MG63 (cell line): Measurements from ENCODE around the gene CEND1. TPM values are rescaled to one million over a fixed set of nuclear protein-coding genes. Genes with fewer than 3 reads are reported as not detected.

ENCODE experiments used
- DNase-seq: peaks from one replicate; pipeline ENCODE4 v3.0.0-alpha.2; 2020
- H3K27me3 ChIP-seq: fragments of 250-450 bp; sonication (Bioruptor Pico); 2 replicates; pipeline ENCODE4 v1.5.1; 2020; ENCODE audit warnings: mild to moderate bottlenecking, moderate library complexity
- H3K36me3 ChIP-seq: fragments of 250-450 bp; sonication (Bioruptor Pico); 2 replicates; pipeline ENCODE4 v1.5.1; 2020; ENCODE audit warnings: mild to moderate bottlenecking, moderate library complexity
- H3K4me3 ChIP-seq: fragments of 250-450 bp; sonication (Bioruptor Pico); 2 replicates; pipeline ENCODE4 v1.5.1; 2020; ENCODE audit warnings: mild to moderate bottlenecking, moderate library complexity
- H3K9me3 ChIP-seq: fragments of 250-450 bp; sonication (Bioruptor Pico); 2 replicates; pipeline ENCODE4 v1.5.1; 2020; ENCODE audit warnings: mild to moderate bottlenecking, moderate library complexity
- total RNA-seq: library from RNA; depleted of rRNA; stranded (reverse); fragments of >200 nt; shearing (Covaris generic); gene quantifications from 2 replicates; pipeline ENCODE4 v1.2.3, GENCODE V29; 2014; ENCODE audit warnings: low replicate concordance

Gene CEND1
- total RNA-seq, 1 experiment from 2014 or later = not detected

DNA sequence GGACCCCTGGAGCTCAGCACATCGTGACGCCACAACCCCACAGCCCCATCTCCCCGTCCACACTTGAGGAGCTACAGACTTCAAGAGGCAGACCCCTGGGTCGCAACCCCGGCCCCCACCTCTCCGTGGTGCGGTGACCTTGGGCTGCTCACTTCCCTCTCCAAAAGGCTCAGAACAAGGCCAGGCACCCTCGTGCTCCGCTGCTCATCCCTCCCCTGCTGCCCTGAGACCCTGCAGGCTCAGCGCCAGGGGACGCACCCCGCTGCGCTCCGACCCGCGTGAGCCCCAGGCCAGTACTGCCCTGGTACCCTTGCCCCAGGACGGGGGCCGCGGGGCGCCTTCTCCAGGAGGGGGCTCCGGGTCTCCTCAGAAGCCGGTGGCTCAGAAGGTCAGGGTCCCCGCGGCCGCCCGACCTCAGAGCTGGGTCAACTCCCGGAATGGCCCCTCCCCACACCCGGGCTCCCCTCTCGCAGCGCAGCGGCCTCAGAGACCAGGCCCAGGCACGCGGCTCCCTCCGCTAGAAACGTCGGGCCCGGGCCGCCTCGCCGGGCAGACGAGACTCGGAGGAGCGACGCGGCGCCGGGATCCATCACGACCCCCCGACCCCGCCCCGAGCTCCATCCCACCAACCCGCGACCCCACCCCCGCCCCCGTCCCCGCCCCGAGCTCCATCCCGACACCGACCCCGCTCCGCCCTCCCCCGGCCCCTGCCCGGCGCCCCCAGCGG, 13.2 kb downstream of the CEND1 start:
- peak; percentile 28 for DNase-seq
- no peaks in the 10 kb centered on the region for H3K27me3 ChIP-seq
- H3K4me3 ChIP-seq = peak overlapping the region; percentile 94
- H3K36me3 ChIP-seq = peaks cover 53% of the 10 kb centered on the region
- no peaks in the 10 kb centered on the region for H3K9me3 ChIP-seq

DNA sequence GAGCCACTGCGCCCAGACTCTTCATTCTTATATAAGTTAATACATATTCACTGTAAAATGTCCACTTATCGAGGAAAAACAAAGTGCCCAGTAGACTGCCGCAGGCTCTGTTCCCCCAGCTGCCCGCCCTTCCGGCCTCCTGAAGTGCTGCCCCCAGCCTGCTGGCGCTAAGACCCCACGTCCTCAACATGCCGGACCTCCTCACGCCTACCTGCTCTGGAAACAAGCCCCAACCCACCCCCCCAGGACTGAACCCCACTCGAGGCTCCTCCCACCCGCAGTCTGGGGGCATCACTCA, 13.7 kb downstream of the CEND1 start:
- no peak for DNase-seq

DNA sequence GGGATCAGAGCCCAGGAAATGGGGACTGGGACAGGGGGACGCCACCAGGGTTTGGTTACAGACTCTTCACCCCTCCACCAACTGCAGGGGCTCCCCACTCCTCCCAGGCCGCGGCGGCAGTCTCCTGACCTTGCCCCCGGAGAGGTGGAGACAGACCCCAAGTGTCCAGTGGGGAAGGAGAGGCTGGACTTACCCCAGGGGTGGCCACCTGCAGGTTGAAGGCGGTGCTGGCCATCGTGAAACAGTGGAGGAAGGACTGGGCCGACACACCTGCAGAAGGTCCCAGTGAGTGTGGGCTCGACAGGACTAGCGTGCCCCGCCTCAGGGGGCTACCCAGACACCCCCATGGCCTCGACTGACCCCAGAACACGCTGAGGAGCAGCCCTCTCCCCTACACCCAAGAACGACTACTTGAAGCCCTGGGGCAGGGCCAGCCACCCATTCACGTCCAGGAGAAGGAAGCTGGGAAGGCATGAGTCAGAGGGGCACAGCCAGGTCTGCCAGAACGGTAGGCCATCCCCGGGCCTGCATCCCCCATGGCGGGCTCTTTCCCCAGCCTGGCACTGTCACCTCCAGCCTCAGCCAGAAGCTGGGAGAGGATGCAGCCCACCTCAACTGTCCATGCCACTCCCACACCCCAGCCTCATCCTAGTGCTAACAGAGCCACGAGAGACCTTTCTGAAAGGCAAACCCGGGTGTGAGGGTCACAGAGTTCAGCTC, 14.9 kb downstream of the CEND1 start:
- H3K27me3 ChIP-seq = no peaks in the 10 kb centered on the region
- peak overlapping the region; percentile 94 for H3K4me3 ChIP-seq
- peaks cover 67% of the 10 kb centered on the region for H3K36me3 ChIP-seq
- DNase-seq = peak; percentile 83
- H3K9me3 ChIP-seq = no peaks in the 10 kb centered on the region

More for the DNA sequence above, 13.7 kb downstream of the CEND1 start:
- Histone ChIP-seq H3K9me3 (no peaks in the 10 kb centered on the region), H3K36me3 (peaks cover 58% of the 10 kb centered on the region), H3K4me3 (peak overlapping the region; percentile 94), H3K27me3 (no peaks in the 10 kb centered on the region)

DNA sequence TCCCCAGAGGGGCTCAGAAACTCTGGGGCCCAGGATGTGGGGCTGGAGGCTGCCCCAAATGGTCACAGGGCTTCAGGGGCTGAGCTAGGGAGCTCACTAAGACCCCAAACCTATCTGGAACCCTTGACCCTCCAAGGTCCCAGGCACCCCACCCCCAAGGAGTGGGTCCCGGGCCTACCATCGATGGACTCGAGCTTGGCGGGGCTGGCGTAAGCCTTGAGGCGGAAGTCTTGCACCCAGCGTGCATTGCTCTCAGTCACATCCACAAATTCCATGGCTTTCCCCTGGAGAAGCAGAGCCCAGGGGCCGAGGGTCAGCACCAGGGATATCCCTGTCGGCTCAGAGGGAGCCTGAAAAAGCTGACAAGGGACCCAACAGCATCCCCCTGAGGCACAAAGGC, 16.1 kb downstream of the CEND1 start:
- Histone ChIP-seq H3K27me3 (no peaks in the 10 kb centered on the region), H3K36me3 (peaks cover 64% of the 10 kb centered on the region), H3K9me3 (no peaks in the 10 kb centered on the region), H3K4me3 (no peak overlapping the region)
- no peak for DNase-seq

DNA sequence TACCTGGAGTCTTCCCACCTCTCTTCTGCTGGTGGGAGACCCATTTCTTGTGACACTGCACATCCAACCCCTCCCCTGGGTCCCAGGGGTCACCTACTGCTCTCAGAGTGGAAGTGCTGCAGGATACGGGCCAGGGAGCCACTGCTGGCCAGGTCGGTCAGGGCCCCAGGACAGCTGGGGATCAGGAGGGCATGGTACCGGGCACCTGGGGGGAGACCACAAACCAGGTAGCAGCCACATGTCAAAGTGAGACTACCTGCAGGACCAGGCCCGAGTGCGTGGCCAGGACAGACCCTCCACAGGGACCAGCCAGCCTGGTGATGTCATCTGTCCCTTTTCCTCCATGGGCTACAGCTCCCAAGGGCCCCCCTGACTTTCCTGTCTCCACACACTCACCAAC, 16.5 kb downstream of the CEND1 start:
- no peak for DNase-seq
- Histone ChIP-seq H3K27me3 (no peaks in the 10 kb centered on the region), H3K36me3 (peaks cover 65% of the 10 kb centered on the region), H3K4me3 (no peak overlapping the region), H3K9me3 (no peaks in the 10 kb centered on the region)

DNA sequence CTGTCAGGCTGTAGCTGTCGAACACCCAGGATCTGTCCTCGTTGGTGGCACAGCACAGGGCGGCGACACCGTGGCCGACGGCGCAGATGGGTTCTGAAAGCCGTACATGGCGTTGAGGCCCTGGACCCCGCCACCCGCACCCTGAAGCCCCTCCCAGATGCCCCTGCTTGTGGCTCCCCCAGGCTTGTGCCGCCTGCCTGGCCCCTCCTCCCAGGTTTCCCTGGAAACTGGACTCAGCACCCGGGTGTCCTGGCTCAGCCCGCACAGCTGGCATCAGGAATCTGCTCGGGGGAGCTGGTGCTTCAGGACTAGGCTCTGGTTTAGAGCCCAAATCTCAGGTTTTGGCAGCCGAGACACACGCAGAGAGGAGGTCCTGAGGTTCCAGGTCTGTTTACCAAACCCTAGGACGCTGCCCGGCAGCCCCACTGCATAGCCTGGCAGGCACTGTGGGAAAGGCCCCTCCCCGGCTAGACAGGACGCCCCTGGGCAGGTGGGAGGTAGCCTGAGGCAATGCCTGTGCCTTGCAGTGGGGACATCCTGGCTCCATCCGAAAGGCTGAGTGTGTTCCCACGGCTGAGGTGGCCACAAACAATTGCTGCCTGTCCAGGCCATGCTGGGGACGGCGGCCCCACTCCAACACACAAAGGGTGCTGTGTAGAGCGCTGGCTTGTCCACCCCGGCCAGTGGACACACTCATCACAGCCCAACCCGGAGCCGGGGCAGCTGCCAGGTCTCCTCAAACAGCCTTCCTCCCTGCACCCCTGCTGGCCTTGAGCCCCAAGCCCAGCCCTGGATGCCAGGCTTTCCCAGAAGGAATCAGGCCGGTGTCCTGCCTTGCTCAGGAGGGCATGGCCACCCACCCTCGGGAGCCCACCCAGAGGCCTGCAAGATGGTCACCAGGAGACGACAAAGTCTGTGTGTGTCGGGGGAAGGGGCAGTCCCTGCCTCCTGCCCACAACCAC, 17.2 kb downstream of the CEND1 start:
- H3K36me3 ChIP-seq = peaks cover 63% of the 10 kb centered on the region
- DNase-seq = no peak
- no peaks in the 10 kb centered on the region for H3K27me3 ChIP-seq
- no peaks in the 10 kb centered on the region for H3K9me3 ChIP-seq
- H3K4me3 ChIP-seq = no peak overlapping the region

DNA sequence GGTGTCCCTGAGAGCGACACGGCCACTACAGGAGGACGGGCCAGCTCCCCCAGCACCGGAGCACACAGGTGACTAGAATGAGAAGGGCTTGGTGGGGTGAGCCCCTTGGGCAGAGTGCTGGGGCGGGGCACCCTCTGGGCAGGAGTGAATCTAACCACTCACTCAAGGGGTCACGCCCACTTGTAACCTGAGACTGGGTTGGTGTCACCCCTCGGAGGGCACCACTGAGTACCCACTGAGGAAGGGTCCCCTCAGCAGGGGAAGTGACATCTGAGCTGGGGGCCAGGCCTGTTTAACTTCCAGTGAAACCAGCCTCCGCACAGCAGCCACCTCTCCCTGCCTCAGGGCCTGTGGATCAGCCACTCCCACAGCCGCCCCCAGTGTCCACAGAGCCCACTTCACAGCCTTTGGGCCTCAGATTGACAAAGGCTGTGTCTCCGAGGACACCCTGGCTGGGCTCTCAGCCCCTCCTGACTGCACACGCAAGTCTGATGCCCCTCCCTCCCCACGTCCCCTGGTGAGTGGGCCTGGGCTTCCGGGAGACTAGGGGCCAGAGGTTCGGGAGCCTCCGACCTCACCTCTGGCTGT, 18.2 kb downstream of the CEND1 start:
- no peak for DNase-seq

DNA sequence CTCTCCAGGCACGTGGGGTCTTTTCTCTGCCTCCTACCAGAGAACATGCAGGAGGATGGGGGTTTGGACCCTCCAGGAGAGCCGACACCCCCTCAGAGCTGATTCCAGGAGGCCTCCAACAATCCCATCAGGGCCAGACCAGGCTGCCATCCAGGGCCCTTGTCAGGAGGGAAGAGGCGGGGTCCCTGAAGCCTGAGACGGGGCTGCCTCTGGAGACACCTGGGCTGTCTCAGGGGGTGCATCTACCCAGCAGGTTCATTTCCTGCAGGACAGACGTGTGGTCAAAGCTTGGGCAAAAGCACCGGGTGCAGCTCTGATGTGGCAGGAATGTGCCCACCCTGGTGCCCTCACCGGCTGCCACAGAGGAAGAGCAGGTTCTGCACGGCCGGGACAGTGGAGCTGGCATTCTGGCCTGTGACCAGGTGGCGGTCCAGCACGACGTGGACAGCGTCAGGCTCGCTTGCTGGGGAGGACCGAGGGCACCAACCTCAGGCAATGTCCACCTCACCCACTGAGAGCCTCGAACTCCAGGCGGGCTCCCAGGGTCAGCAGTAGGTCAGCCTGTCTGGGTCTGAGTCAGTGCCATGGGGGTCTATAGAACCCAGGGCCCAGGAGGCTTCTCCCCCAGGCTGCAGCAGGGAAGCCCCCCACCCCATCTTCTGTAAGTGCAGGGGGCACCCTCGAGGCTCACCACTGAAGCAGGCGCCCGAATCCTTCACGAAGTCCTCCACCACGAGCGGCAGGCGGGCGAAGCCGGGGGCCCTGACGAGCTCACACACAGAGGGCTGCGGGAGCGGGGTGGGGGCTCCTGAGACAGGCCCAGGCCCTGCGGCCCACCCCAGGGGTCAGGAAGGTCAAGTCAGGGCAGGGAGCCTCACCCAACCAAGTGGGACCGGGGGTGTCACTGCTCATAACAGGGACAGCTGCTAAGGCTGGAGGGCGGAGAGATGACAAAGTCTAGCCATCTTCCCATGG, 19.0 kb downstream of the CEND1 start:
- DNase-seq = no peak
- Histone ChIP-seq H3K27me3 (no peaks in the 10 kb centered on the region), H3K36me3 (peaks cover 79% of the 10 kb centered on the region), H3K9me3 (no peaks in the 10 kb centered on the region), H3K4me3 (no peak overlapping the region)

More for the DNA sequence above, 18.2 kb downstream of the CEND1 start:
- Histone ChIP-seq H3K36me3 (peaks cover 71% of the 10 kb centered on the region), H3K4me3 (no peak overlapping the region), H3K27me3 (no peaks in the 10 kb centered on the region), H3K9me3 (no peaks in the 10 kb centered on the region)

DNA sequence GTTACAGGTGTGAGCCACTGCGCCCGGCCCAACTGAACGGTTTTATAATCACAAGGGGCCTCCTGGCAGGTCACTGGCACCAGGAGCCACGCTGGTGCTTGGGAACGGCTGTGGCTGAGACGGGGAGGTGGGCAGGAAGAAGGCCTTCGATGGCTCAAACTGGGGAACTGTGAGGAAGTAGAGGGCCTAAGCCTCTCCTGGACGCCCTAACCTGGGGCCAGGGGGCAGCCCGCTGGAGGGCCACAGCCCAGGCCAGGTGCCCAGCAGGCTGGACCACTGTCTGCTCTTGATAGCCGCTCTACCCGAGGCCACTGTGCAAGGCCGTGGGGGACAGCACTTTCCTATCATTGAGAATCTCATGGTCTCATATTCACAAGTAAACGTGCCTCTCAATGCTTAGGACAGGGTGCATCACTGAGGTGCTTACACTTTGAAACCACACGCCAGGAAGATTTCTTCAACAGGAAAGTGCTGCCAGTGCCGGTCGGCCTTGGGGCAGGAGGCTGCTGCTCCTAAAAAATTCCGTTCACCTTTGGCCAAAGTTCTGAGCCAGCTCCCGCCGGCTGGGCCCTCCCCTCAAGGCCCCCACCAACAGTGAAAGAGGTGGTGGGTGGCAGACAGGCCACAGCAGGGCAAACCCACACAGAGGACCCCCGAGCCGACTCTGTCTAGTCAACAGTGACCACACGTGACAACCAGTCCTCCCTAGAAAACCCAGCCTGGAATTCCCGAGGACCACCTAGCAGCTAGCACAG, 19.8 kb downstream of the CEND1 start:
- Histone ChIP-seq H3K27me3 (no peaks in the 10 kb centered on the region), H3K4me3 (no peak overlapping the region), H3K9me3 (no peaks in the 10 kb centered on the region), H3K36me3 (peaks cover 84% of the 10 kb centered on the region)
- no peak for DNase-seq

DNA sequence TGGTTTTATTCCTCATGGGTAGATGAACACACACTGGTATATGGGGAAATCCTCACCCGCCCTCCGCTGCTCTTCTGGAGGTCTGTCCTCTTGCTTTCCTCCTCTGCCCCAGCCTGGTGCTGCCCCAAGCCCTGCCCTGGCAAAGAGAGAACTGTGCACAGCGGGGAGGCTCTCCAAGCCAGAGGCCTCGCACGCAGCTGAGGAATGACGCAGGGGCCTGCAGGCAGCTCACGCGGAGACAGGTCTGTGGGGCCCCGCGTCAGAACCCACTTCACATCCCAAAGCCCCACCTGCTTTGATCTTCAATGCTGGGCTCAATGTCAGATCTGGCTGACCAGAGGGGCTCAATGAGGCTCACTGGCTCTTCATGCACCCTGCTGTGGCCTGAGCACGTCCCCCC, 22.7 kb downstream of the CEND1 start:
- no peaks in the 10 kb centered on the region for H3K9me3 ChIP-seq
- H3K36me3 ChIP-seq = peaks cover 82% of the 10 kb centered on the region
- DNase-seq = no peak
- no peaks in the 10 kb centered on the region for H3K27me3 ChIP-seq
- H3K4me3 ChIP-seq = no peak overlapping the region

DNA sequence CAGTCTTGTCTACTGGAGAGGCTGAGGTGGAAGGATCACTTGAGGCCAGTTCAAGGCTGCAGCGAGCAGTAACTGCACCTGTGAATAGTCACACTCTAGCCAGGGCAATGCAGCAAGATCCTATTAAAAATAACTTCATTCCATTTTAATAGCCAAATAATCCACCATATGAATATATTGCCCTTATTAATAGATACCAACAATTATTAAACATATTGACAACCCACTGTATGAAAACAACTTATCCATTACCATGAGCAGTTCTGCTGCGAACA, 23.0 kb downstream of the CEND1 start:
- no peaks in the 10 kb centered on the region for H3K27me3 ChIP-seq
- H3K4me3 ChIP-seq = no peak overlapping the region
- no peak for DNase-seq
- peaks cover 85% of the 10 kb centered on the region for H3K36me3 ChIP-seq
- H3K9me3 ChIP-seq = no peaks in the 10 kb centered on the region

DNA sequence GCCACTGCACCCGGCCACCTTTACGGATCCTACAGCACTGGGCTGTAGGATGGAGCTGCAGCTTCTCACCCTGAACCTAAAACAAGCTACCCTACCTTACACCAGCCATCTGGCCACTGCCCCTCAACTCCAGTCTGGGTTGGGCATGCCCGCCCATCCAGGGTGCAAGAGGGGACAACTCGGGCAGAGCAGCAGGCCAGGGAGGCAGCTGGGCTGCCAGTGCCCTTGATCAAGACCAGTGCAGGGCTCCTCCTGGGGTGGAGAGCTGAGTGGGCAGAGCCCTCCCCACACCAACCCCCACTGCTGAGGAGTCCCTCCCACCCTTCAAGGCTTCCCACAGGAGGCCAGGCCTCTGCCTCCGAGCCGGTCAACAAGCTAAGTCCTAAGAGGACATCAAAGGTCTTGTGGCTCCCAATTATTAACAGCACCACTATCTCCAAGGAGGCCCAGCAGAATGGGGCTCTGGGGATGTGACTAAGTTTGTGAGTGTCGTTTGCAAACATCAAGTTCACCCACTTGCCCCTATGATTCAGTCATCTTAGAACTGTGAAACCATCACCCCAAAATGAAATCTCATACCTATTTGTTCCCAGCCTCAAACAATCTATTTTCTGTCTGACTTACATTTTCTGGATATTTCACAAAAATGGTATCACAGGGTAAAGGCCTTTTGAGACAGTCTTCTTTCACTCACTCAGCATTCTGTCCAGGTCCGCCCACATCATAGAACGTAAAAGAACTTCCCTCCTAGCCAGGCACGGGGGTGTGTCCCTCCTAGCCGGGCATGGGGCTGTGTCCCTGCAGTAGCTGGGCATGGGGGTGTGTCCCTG, 23.6 kb downstream of the CEND1 start:
- no peak for DNase-seq
- Histone ChIP-seq H3K9me3 (no peaks in the 10 kb centered on the region), H3K36me3 (peaks cover 85% of the 10 kb centered on the region), H3K27me3 (no peaks in the 10 kb centered on the region), H3K4me3 (no peak overlapping the region)

DNA sequence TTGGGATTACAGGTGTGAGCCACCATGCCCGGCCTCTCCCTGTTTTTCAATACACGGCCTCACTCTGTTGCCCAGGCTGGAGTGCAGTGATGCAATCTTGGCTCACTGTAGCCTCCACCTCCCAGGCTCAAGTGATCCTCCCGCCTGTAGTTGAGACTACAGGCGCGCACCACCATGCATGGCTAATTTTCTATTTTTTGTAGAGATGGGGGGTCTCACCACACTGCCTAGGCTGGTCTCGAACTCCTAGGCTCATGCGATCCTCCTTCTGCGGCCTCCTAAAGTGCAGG, 24.1 kb downstream of the CEND1 start:
- no peak for DNase-seq
- H3K36me3 ChIP-seq = peaks cover 83% of the 10 kb centered on the region
- H3K4me3 ChIP-seq = no peak overlapping the region
- H3K27me3 ChIP-seq = no peaks in the 10 kb centered on the region
- no peaks in the 10 kb centered on the region for H3K9me3 ChIP-seq

DNA sequence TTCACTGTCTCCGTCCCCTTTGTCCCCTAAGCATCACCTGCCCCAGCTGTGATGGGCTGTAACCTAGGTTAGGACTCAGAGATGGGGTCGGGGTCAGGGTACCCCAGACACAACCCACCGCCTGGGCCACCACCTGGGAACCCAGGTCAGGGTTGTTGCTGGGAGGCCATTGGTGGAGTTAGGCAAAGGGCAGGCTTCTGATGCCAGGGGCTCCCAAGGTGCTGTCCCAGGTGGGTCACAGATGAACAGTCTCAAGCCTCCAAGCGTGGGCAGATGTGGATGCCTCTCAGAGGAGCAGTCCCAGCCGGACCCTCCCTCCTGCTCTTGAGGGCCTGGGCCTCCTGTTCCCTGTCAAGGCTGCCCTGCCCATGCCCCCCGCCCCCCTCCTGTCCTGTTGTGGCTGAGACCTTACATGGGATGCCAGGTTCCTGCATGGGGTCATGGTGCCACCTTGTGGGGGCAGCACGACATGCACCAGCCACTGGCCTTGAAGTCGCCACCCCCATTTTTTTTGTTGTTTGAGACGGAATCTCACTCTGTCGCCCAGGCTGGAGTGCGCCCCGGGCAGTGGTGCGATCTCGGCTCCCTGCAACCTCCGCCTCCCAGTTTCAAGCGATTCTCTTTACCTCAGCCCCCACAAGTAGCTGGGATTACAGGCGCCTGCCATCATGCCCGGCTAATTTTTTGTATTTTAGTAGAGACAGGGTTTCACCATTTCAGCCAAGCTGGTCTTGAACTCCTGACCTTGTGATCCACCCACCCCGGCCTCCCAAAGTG, 24.7 kb downstream of the CEND1 start:
- no peak overlapping the region for H3K4me3 ChIP-seq
- H3K27me3 ChIP-seq = no peaks in the 10 kb centered on the region
- peak; percentile 60 for DNase-seq
- peaks cover 83% of the 10 kb centered on the region for H3K36me3 ChIP-seq
- no peaks in the 10 kb centered on the region for H3K9me3 ChIP-seq
